Glutamatergic neuron (in vitro differentiated cells): ENCODE data around the gene XCR1. TPM values are rescaled to one million over a fixed set of nuclear protein-coding genes. Genes with fewer than 3 reads are reported as not detected.

Experiments used
- DNase-seq: peaks from one replicate; pipeline ENCODE4 v3.0.0; 2022
- H3K27ac Mint-ChIP-seq: one replicate; pipeline ENCODE4 v1.8.0; 2020; ENCODE audit warnings: mild to moderate bottlenecking, mixed read lengths, inconsistent platforms; ENCODE audit not compliant: unreplicated experiment
- H3K27me3 Mint-ChIP-seq: one replicate; pipeline ENCODE4 v1.8.0; 2020; ENCODE audit warnings: mild to moderate bottlenecking, moderate library complexity, mixed read lengths, inconsistent platforms; ENCODE audit not compliant: unreplicated experiment
- H3K36me3 Mint-ChIP-seq: one replicate; pipeline ENCODE4 v1.8.0; 2020; ENCODE audit warnings: mild to moderate bottlenecking, mixed read lengths, inconsistent platforms; ENCODE audit not compliant: unreplicated experiment
- H3K4me1 Mint-ChIP-seq: one replicate; pipeline ENCODE4 v1.8.0; 2020; ENCODE audit warnings: mild to moderate bottlenecking, low read depth, mixed read lengths, inconsistent platforms; ENCODE audit not compliant: unreplicated experiment
- H3K4me3 Mint-ChIP-seq: one replicate; pipeline ENCODE4 v1.8.0; 2020; ENCODE audit warnings: mild to moderate bottlenecking, mixed read lengths, inconsistent platforms; ENCODE audit not compliant: unreplicated experiment
- H3K9me3 Mint-ChIP-seq: one replicate; pipeline ENCODE4 v1.8.0; 2020; ENCODE audit warnings: mild to moderate bottlenecking, moderate library complexity, mixed read lengths, inconsistent platforms; ENCODE audit not compliant: unreplicated experiment
- CTCF ChIP-seq: fragments of 200-600 bp; sonication (generic); IDR thresholded peaks from one replicate; pipeline ENCODE4 v1.5.0; 2021; ENCODE audit not compliant: partially characterized antibody, unreplicated experiment
- long read RNA-seq: library from polyadenylated mRNA; unstranded; transcript quantifications from one replicate; pipeline ENCODE4 v2.0.0, GENCODE V29; 2020; ENCODE audit not compliant: unreplicated experiment
- total RNA-seq: library from RNA; stranded (reverse); fragmentation: NEBNext Ultra II Directional; extraction: Animal tissue kit (Norgen Biotek cat#: 25700); gene quantifications from one replicate; pipeline ENCODE4 v1.2.1, GENCODE V29; 2021; ENCODE audit not compliant: unreplicated experiment

Gene XCR1
- not detected for total RNA-seq
- long read RNA-seq, result 0 reads

GRCh38 chr3:46027021-46027705, at the start of gene XCR1:
TSS of gene XCR1 (minus strand) at chr3:46027483. CDS start at chr3:46021947, 5,536 bp downstream.
- no peaks in the 10 kb centered on the region for H3K27me3 Mint-ChIP-seq
- DNase-seq, result no peak
- no peaks in the 10 kb centered on the region for H3K9me3 Mint-ChIP-seq
- no peaks in the 10 kb centered on the region for H3K4me1 Mint-ChIP-seq
- no peak for TF ChIP-seq CTCF
- H3K4me3 Mint-ChIP-seq, result no peak within 1 kb of the TSS
- peaks cover 10% of the 10 kb centered on the region for H3K36me3 Mint-ChIP-seq
- H3K27ac Mint-ChIP-seq, result no peak within 1 kb of the TSS

- Mint-ChIP-seq H3K4me3 (no peak overlapping the region), H3K36me3 (no peaks in the 10 kb centered on the region), H3K27ac (no peak overlapping the region), H3K27me3 (no peaks in the 10 kb centered on the region), H3K4me1 (no peaks in the 10 kb centered on the region), H3K9me3 (no peaks in the 10 kb centered on the region)
- no peak for TF ChIP-seq CTCF
- no peak for DNase-seq
These were observed 49.3 kb upstream of the XCR1 start for GRCh38 chr3:46076606-46077005.

GRCh38 chr3:46075816-46076215, 48.5 kb upstream of the XCR1 start:
- Mint-ChIP-seq H3K4me1 (no peaks in the 10 kb centered on the region), H3K36me3 (no peaks in the 10 kb centered on the region), H3K4me3 (no peak overlapping the region), H3K27ac (no peak overlapping the region), H3K27me3 (no peaks in the 10 kb centered on the region), H3K9me3 (no peaks in the 10 kb centered on the region)
- no peak for DNase-seq
- TF ChIP-seq CTCF, result no peak

GRCh38 chr3:46071222-46071858, 44.1 kb upstream of the XCR1 start:
- Mint-ChIP-seq H3K4me1 (no peaks in the 10 kb centered on the region), H3K27me3 (no peaks in the 10 kb centered on the region), H3K27ac (no peak overlapping the region), H3K36me3 (no peaks in the 10 kb centered on the region), H3K9me3 (no peaks in the 10 kb centered on the region), H3K4me3 (no peak overlapping the region)
- no peak for TF ChIP-seq CTCF
- no peak for DNase-seq

- H3K27ac Mint-ChIP-seq, result no peak overlapping the region
- no peaks in the 10 kb centered on the region for H3K4me1 Mint-ChIP-seq
- H3K9me3 Mint-ChIP-seq, result no peaks in the 10 kb centered on the region
- TF ChIP-seq CTCF, result no peak
- DNase-seq, result no peak
- no peaks in the 10 kb centered on the region for H3K36me3 Mint-ChIP-seq
- no peak overlapping the region for H3K4me3 Mint-ChIP-seq
- H3K27me3 Mint-ChIP-seq, result no peaks in the 10 kb centered on the region
These were observed 43.4 kb upstream of the XCR1 start for GRCh38 chr3:46070595-46071093.
